Tongue (tissue), 1 donor: ENCODE measurements around the gene PRRC1. TPM values are rescaled to one million over a fixed set of nuclear protein-coding genes. Genes with fewer than 3 reads are reported as not detected.

Experiments used
- total RNA-seq: library from RNA; depleted of rRNA; stranded (reverse); fragments of >200 nt; gene quantifications from one replicate; pipeline ENCODE4 v1.2.3, GENCODE V29; 2014

PRRC1 gene
- total RNA-seq, 1 donor from 2014 or later: 56.9 TPM

Other genes starting within 250 kb of the PRRC1 start
- gene MEGF10, start 226.8 kb upstream of the PRRC1 start, total RNA-seq: 59.6 TPM
- 4.6 TPM for gene CTXN3, start 131.4 kb downstream of the PRRC1 start, total RNA-seq
- gene CCDC192, start 185.8 kb downstream of the PRRC1 start, total RNA-seq: 0.31 TPM